Naive thymus-derived CD4-positive, alpha-beta T cell (primary cell): Measurements from ENCODE around the gene ATOX1. TPM values are rescaled to one million over a fixed set of nuclear protein-coding genes. Genes with fewer than 3 reads are reported as not detected.

ENCODE experiments used
- ATAC-seq: fragments of 150-1000 bp; cut with Tn5 transposase; 2 replicates; pipeline ENCODE4 v1.10.0; 2021; ENCODE audit warnings: mild to moderate bottlenecking, moderate library complexity
- CTCF ChIA-PET: fragments of 350-600 bp; sonication (Branson Sonifier 250); formaldehyde crosslinking; loops from one replicate; lab custom pipeline; 2021; ENCODE audit warnings: antibody characterized with exemption; lab: Charles Lee
- POLR2A ChIA-PET: fragments of 350-600 bp; sonication (Branson Sonifier 250); formaldehyde crosslinking; loops from one replicate; lab custom pipeline; 2021; ENCODE audit warnings: antibody characterized with exemption, inconsistent platforms; lab: Charles Lee
- DNase-seq, 9 donors: peaks; one replicate each; pipeline versions ENCODE4 v3.0.0 to v3.0.0-alpha.2; 2020 to 2022; ENCODE audit warnings: mixed read lengths in 1 of 9
- H3K27ac ChIP-seq: one replicate; pipeline ENCODE4 v1.7.0; 2013; ENCODE audit warnings: mild to moderate bottlenecking, low read depth, low read length, moderate library complexity
- H3K27me3 ChIP-seq, 2 donors: one replicate each; pipeline ENCODE4 v1.7.0; 2013; ENCODE audit warnings: low read length in 2 of 2, mild to moderate bottlenecking in 2 of 2, moderate library complexity in 2 of 2; ENCODE audit not compliant: control insufficient read depth in 2 of 2, insufficient read depth in 2 of 2
- H3K36me3 ChIP-seq, 3 experiments: 1 replicate in 2 of 3; 2 replicates in 1 of 3; pipeline ENCODE4 v1.7.0; 2013; ENCODE audit warnings: low read length in 3 of 3, mild to moderate bottlenecking in 3 of 3, moderate library complexity in 1 of 3; ENCODE audit not compliant: insufficient read depth in 3 of 3, control insufficient read depth in 2 of 3
- H3K4me1 ChIP-seq, 2 donors: one replicate each; pipeline ENCODE4 v1.7.0; 2013; ENCODE audit warnings: low read length in 2 of 2, mild to moderate bottlenecking in 2 of 2, moderate library complexity in 1 of 2; ENCODE audit not compliant: control insufficient read depth in 2 of 2, insufficient read depth in 2 of 2
- H3K4me3 ChIP-seq: 2 replicates; pipeline ENCODE4 v1.7.0; 2013; ENCODE audit warnings: mild to moderate bottlenecking, low read length
- H3K9me3 ChIP-seq, 3 experiments: 1 replicate in 2 of 3; 2 replicates in 1 of 3; pipeline ENCODE4 v1.7.0; 2013; ENCODE audit warnings: low read length in 3 of 3; ENCODE audit not compliant: control insufficient read depth in 2 of 3
- H3K27ac Mint-ChIP-seq, 9 donors: one replicate each; pipeline ENCODE4 v1.8.0; 2020 to 2022; ENCODE audit warnings: mixed read lengths in 9 of 9, mild to moderate bottlenecking in 8 of 9, moderate library complexity in 5 of 9, inconsistent platforms in 2 of 9
- H3K27me3 Mint-ChIP-seq, 5 donors: one replicate each; pipeline ENCODE4 v1.8.0; 2021 to 2022; ENCODE audit warnings: mixed read lengths in 5 of 5, mild to moderate bottlenecking in 1 of 5
- H3K36me3 Mint-ChIP-seq, 5 donors: one replicate each; pipeline ENCODE4 v1.8.0; 2020 to 2022; ENCODE audit warnings: mixed read lengths in 5 of 5, mild to moderate bottlenecking in 3 of 5, inconsistent platforms in 1 of 5
- H3K4me1 Mint-ChIP-seq, 7 donors: one replicate each; pipeline ENCODE4 v1.8.0; 2020 to 2022; ENCODE audit warnings: mixed read lengths in 7 of 7, mild to moderate bottlenecking in 3 of 7, inconsistent platforms in 1 of 7
- H3K4me3 Mint-ChIP-seq, 10 donors: one replicate each; pipeline ENCODE4 v1.8.0; 2020 to 2022; ENCODE audit warnings: mild to moderate bottlenecking in 10 of 10, mixed read lengths in 10 of 10, moderate library complexity in 6 of 10, inconsistent platforms in 2 of 10
- H3K9me3 Mint-ChIP-seq, 11 donors: one replicate each; pipeline ENCODE4 v1.8.0; 2020 to 2022; ENCODE audit warnings: mixed read lengths in 11 of 11, mild to moderate bottlenecking in 4 of 11, inconsistent platforms in 1 of 11, moderate library complexity in 1 of 11
- intact Hi-C, 2 donors: fragments of 100-400 bp; cut with micrococcal nuclease; formaldehyde crosslinking; loops; one replicate each; pipeline ENCODE4 v1.15.1; 2023
- polyA plus RNA-seq, 2 donors: library from polyadenylated mRNA; unstranded; fragments of 300-500 nt; fragmentation: Illumina TruSeq; gene quantifications; one replicate each; pipeline ENCODE4 v1.2.3, GENCODE V29; 2021
- total RNA-seq, 6 experiments: library from RNA in 5 of 6; stranded (reverse) in 5 of 6; gene quantifications; 1 replicate in 5 of 6; 2 replicates in 1 of 6; pipeline ENCODE4 v1.2.3 and lab custom pipeline; 2021 to 2026

Gene ATOX1
- total RNA-seq (10 to 100 TPM; 14.8 to 58.2 (median 29.6) TPM), polyA plus RNA-seq (10 to 100 TPM; 44.7 to 71.1 TPM), total RNA-seq (lab: John Stamatoyannopoulos, UW) (7.1 reads per million, percentile 30 among the genes with 10 or more reads in this experiment)

DNA sequence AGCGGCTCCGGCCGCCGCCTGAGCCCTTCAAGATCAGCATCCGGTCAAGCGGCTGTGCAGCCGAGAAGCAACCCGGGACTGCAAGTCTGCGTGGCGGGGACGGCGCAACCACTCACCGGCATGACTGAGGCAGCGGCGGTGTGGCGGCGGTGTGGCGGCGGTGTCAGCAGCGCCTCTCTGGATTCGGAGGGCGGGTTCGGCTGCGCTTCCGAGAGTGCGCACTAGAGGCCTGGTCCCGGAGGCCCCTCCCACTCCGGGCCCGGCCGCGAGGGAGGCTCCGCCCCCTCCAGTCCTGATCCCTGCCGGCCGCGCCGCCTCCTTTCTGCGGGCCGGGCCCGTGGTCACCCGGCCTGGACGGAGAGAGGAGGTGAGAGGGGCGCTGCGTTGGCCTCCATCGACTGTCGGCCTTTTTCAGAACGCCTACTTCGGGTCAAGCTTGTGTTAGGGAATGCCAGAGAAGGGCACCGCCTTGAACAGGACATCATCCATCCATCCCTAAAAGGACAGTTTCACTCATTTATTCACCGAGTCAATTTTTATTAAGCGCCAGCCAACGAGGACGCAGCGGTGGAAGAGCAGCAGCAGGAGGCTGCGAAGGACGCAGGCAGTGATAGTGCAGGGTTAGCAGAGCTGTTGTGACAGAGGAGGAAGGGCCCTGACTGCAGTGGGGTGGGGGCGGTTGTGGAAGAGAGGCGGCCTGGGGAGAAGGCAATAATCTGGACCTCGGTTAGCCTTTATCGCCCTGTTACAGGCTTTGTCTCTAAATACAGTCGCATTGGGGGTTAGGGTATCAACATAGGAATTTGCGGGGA, at the start of gene ATOX1:
ATOX1 (minus strand) TSS at position 202 of the 812 bp plus-strand sequence; CDS start at position 122, 80 bp downstream.
- POLR2A ChIA-PET = interaction anchor here (0.8 to 11.4 kb wide), 2 partner anchors 14 to 19 kb away, joined by 3 to 232 read pairs; partner anchors contain the start of gene G3BP1
- CTCF ChIA-PET = interaction anchor here (0.5 to 0.6 kb wide), 2 partner anchors 103 to 593 kb away, joined by 3 read pairs; no protein-coding TSS in a partner anchor
- Histone ChIP-seq H3K4me1 (peaks cover 14 to 20% of the 10 kb centered on the region in 2 donors), H3K27ac (peak within 1 kb of the TSS; percentile 94), H3K9me3 (no peaks in the 10 kb centered on the region), H3K27me3 (no peaks in the 10 kb centered on the region), H3K36me3 (peaks cover 0 to 11% (median 0%) of the 10 kb centered on the region in 3 experiments), H3K4me3 (peak within 1 kb of the TSS; percentile 94)
- ATAC-seq (peak; percentile 100), DNase-seq (peak; percentile 85 to 93 (median 89))
- Mint-ChIP-seq H3K36me3 (peaks cover 0 to 6% (median 2%) of the 10 kb centered on the region in 5 donors), H3K4me3 (peak within 1 kb of the TSS; percentile 88 to 99 (median 94)), H3K4me1 (peaks cover 16 to 50% (median 39%) of the 10 kb centered on the region in 7 donors), H3K27me3 (peaks cover 0 to 3% (median 0%) of the 10 kb centered on the region in 5 donors), H3K9me3 (no peaks in the 10 kb centered on the region), H3K27ac (peak within 1 kb of the TSS; percentile 88 to 98 (median 94))
- intact Hi-C loops = loop anchor here (1.0 to 5.0 kb wide), 9 partner anchors 9 to 1401 kb away; partner anchors contain the start of genes G3BP1 (in 2 of the 2), ANXA6 (in 1 of the 2), GM2A (in 1 of the 2) and SLC36A1 (in 1 of the 2)

DNA sequence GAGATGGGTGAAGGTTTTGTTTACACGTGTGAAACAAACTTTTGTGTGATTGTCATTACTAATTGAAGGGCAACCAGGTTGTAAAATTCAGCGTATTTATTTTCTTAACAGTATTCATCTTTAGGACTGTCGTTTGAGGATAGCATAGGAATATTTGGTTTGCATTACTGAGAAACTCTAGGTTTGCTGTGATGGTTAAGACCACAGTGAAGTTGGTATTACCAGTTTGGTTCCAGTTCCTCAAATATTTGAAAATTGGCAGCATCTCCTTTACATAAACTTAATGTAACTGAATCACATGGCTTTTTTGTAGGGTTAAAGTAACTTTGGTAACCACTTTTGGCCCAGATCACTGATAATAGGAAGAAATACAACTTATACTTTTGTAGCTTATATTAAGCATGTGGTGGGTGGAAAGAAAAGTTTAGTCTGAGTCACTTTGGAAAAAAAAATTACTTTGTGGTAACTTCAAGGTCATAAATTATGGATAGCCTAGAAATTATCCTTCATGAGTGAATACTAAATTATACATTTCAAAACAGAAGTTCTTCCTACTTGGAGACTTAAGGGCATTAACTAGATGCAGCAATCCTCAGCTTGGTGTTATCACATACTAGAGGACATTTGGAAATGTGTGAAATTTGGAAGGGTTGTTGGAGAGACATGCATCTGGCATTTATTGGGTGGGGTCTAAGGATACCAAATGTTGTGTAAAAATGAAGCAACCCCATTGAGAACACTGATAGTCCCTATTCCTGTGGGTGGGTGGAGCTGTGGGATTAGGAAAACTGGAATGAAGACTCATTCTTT, 47.2 kb upstream of the ATOX1 start:
- Mint-ChIP-seq H3K9me3 (no peaks in the 10 kb centered on the region), H3K27me3 (no peaks in the 10 kb centered on the region)
- CTCF ChIA-PET = interaction anchor here (0.6 kb wide), 1 partner anchor 1728 kb away, joined by 4 read pairs; no protein-coding TSS in a partner anchor

GRCh38 chr5:151800532-151800931, 42.1 kb upstream of the ATOX1 start:
- no peak overlapping the region for H3K4me3 ChIP-seq
- Mint-ChIP-seq H3K4me1 (peaks cover 9 to 33% (median 23%) of the 10 kb centered on the region in 7 donors), H3K9me3 (no peaks in the 10 kb centered on the region), H3K4me3 (no peak overlapping the region), H3K27ac (no peak overlapping the region), H3K27me3 (no peaks in the 10 kb centered on the region), H3K36me3 (peaks cover 14 to 69% (median 50%) of the 10 kb centered on the region in 5 donors)
- ATAC-seq (peak; percentile 45), DNase-seq (no peak)
- ChIA-PET CTCF (no interaction called here), POLR2A (interaction anchor here (1.3 kb wide), 1 partner anchor 26 kb away, joined by 6 read pairs; no protein-coding TSS in a partner anchor)
- H3K4me1 ChIP-seq = no peaks in the 10 kb centered on the region
- H3K27me3 ChIP-seq = no peaks in the 10 kb centered on the region
- peaks cover 37 to 80% (median 40%) of the 10 kb centered on the region in 3 experiments for H3K36me3 ChIP-seq
- no peaks in the 10 kb centered on the region for H3K9me3 ChIP-seq
- no peak overlapping the region for H3K27ac ChIP-seq
- intact Hi-C loops = no loop called here

More for the DNA sequence above, 47.2 kb upstream of the ATOX1 start:
- Histone ChIP-seq H3K27ac (no peak overlapping the region), H3K4me1 (no peaks in the 10 kb centered on the region), H3K4me3 (no peak overlapping the region), H3K36me3 (peaks cover 13 to 62% (median 14%) of the 10 kb centered on the region in 3 experiments), H3K27me3 (no peaks in the 10 kb centered on the region), H3K9me3 (no peaks in the 10 kb centered on the region)
- peaks cover 0 to 28% (median 13%) of the 10 kb centered on the region in 7 donors for H3K4me1 Mint-ChIP-seq
- intact Hi-C loops = no loop called here
- H3K36me3 Mint-ChIP-seq = peaks cover 8 to 61% (median 56%) of the 10 kb centered on the region in 5 donors
- no peak for DNase-seq
- POLR2A ChIA-PET = no interaction called here
- no peak for ATAC-seq
- H3K4me3 Mint-ChIP-seq = no peak overlapping the region
- peak overlapping the region in 4 of 9 donors; percentile 25 to 57 (median 50) for H3K27ac Mint-ChIP-seq

DNA sequence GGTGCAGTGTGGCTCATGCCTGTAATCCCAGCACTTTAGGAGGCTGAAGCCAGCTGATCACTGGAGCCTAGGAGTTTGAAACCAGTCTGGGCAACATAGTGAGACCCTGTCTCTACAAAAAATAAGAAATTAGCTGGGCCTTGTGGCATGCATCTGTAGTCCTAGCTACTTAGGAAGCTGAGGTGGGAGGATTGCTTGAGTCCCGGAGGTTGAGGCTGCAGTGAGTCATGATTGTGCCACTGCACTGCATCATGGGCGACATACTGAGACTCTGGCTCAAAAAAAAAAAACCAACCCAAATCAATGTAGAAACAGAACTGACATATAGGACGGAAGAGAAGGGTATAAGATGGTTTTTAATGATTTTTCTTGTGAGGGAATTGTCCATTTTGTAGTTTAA, 41.0 kb upstream of the ATOX1 start:
- no peaks in the 10 kb centered on the region for H3K9me3 ChIP-seq
- H3K27me3 Mint-ChIP-seq = no peaks in the 10 kb centered on the region
- CTCF ChIA-PET = interaction anchor here (0.7 kb wide), 2 partner anchors 13 to 244 kb away, joined by 3 to 4 read pairs; no protein-coding TSS in a partner anchor
- no peaks in the 10 kb centered on the region for H3K27me3 ChIP-seq
- H3K36me3 ChIP-seq = peaks cover 39 to 88% (median 49%) of the 10 kb centered on the region in 3 experiments
- H3K4me1 Mint-ChIP-seq = peaks cover 9 to 38% (median 18%) of the 10 kb centered on the region in 7 donors
- H3K27ac Mint-ChIP-seq = peak overlapping the region in 4 of 9 donors; percentile 17 to 70 (median 49)
- H3K9me3 Mint-ChIP-seq = no peaks in the 10 kb centered on the region
- POLR2A ChIA-PET = interaction anchor here (0.7 to 1.3 kb wide), 4 partner anchors 25 to 140 kb away, joined by 3 to 6 read pairs (median 3); no protein-coding TSS in a partner anchor
- intact Hi-C loops = no loop called here
- H3K27ac ChIP-seq = no peak overlapping the region
- no peak overlapping the region for H3K4me3 ChIP-seq
- no peaks in the 10 kb centered on the region for H3K4me1 ChIP-seq
- peaks cover 14 to 70% (median 46%) of the 10 kb centered on the region in 5 donors for H3K36me3 Mint-ChIP-seq
- DNase-seq (no peak), ATAC-seq (no peak)
- no peak overlapping the region for H3K4me3 Mint-ChIP-seq

- Mint-ChIP-seq H3K4me3 (no peak overlapping the region), H3K27me3 (no peaks in the 10 kb centered on the region), H3K9me3 (no peaks in the 10 kb centered on the region), H3K27ac (peak overlapping the region in 3 of 9 donors; percentile 1 to 41 (median 12)), H3K36me3 (peaks cover 17 to 67% (median 46%) of the 10 kb centered on the region in 5 donors), H3K4me1 (peaks cover 9 to 43% (median 23%) of the 10 kb centered on the region in 7 donors)
- no peaks in the 10 kb centered on the region for H3K9me3 ChIP-seq
- no peaks in the 10 kb centered on the region for H3K4me1 ChIP-seq
- ChIA-PET CTCF (interaction anchor here (0.7 to 0.9 kb wide), 3 partner anchors 14 to 245 kb away, joined by 3 to 4 read pairs (median 3); no protein-coding TSS in a partner anchor), POLR2A (interaction anchor here (0.7 to 1.3 kb wide), 3 partner anchors 11 to 140 kb away, joined by 3 read pairs; no protein-coding TSS in a partner anchor)
- no peak overlapping the region for H3K27ac ChIP-seq
- H3K27me3 ChIP-seq = no peaks in the 10 kb centered on the region
- H3K4me3 ChIP-seq = no peak overlapping the region
- peaks cover 39 to 88% (median 55%) of the 10 kb centered on the region in 3 experiments for H3K36me3 ChIP-seq
- ATAC-seq (no peak), DNase-seq (no peak)
- intact Hi-C loops = no loop called here
These were observed 40.2 kb upstream of the ATOX1 start for GRCh38 chr5:151798674-151799073.
